Measurements from ENCODE around the gene RAB4A.

RAB4A gene

GRCh38 chr1:229309074-229309473 is 38.2 kb downstream of the RAB4A start:
- peaks cover 9% of the 10 kb centered on the region for H3K36me3 ChIP-seq (replicated peaks; ENCODE audit: low read depth, low read length)
- no peaks in the 10 kb centered on the region for H3K79me2 ChIP-seq (ENCODE audit: low read length)
- H3K4me2 ChIP-seq (ENCODE audit: low read length): no peak overlapping the region
- no peaks in the 10 kb centered on the region; the same call in 1 of the 2 replicates for H4K20me1 ChIP-seq (ENCODE audit: insufficient read depth, low read length)
- H3K4me3 ChIP-seq (ENCODE audit: low read length): no peak overlapping the region
- H3K9me3 ChIP-seq (ENCODE audit: insufficient read depth, low read length): no peaks in the 10 kb centered on the region
- TF ChIP-seq CTCF (IDR thresholded peaks at IDR 0.05; ENCODE audit: low read depth, low read length) (no peak), EZH2phosphoT487 (IDR thresholded peaks at IDR 0.05; ENCODE audit: low read depth) (no peak)
- no peak overlapping the region for H3K9ac ChIP-seq (ENCODE audit: low read length)
- H3K27ac ChIP-seq (ENCODE audit: low read length): no peak overlapping the region
- no peak overlapping the region for H2AFZ ChIP-seq (ENCODE audit: low read depth, low read length)
- no peaks in the 10 kb centered on the region for H3K4me1 ChIP-seq (ENCODE audit: low read length)
- H3K27me3 ChIP-seq (ENCODE audit: low read depth, low read length): no peaks in the 10 kb centered on the region

GRCh38 chr1:229309684-229310083 is 38.8 kb downstream of the RAB4A start:
- Histone ChIP-seq H2AFZ (ENCODE audit: low read depth, low read length) (no peak overlapping the region), H3K9me3 (ENCODE audit: insufficient read depth, low read length) (no peaks in the 10 kb centered on the region), H3K4me1 (ENCODE audit: low read length) (no peaks in the 10 kb centered on the region), H3K9ac (ENCODE audit: low read length) (no peak overlapping the region), H3K36me3 (replicated peaks; ENCODE audit: low read depth, low read length) (peaks cover 7% of the 10 kb centered on the region), H3K4me3 (ENCODE audit: low read length) (no peak overlapping the region), H4K20me1 (ENCODE audit: insufficient read depth, low read length) (no peaks in the 10 kb centered on the region; the same call in 1 of the 2 replicates), H3K4me2 (ENCODE audit: low read length) (no peak overlapping the region), H3K79me2 (ENCODE audit: low read length) (no peaks in the 10 kb centered on the region), H3K27ac (ENCODE audit: low read length) (no peak overlapping the region), H3K27me3 (ENCODE audit: low read depth, low read length) (no peaks in the 10 kb centered on the region)
- no peak for TF ChIP-seq EZH2phosphoT487 (IDR thresholded peaks at IDR 0.05; ENCODE audit: low read depth)
- no peak for TF ChIP-seq CTCF (IDR thresholded peaks at IDR 0.05; ENCODE audit: low read depth, low read length)

- H3K4me1 ChIP-seq (ENCODE audit: low read length): no peaks in the 10 kb centered on the region
- H3K9me3 ChIP-seq (ENCODE audit: insufficient read depth, low read length): no peaks in the 10 kb centered on the region
- H4K20me1 ChIP-seq (ENCODE audit: insufficient read depth, low read length): no peaks in the 10 kb centered on the region; the same call in 1 of the 2 replicates
- no peaks in the 10 kb centered on the region for H3K79me2 ChIP-seq (ENCODE audit: low read length)
- H3K4me2 ChIP-seq (ENCODE audit: low read length): no peak overlapping the region
- H3K36me3 ChIP-seq (replicated peaks; ENCODE audit: low read depth, low read length): peaks cover 7% of the 10 kb centered on the region
- H3K9ac ChIP-seq (ENCODE audit: low read length): no peak overlapping the region
- TF ChIP-seq CTCF (IDR thresholded peaks at IDR 0.05; ENCODE audit: low read depth, low read length) (no peak), EZH2phosphoT487 (IDR thresholded peaks at IDR 0.05; ENCODE audit: low read depth) (no peak)
- H2AFZ ChIP-seq (ENCODE audit: low read depth, low read length): no peak overlapping the region
- no peak overlapping the region for H3K27ac ChIP-seq (ENCODE audit: low read length)
- no peak overlapping the region for H3K4me3 ChIP-seq (ENCODE audit: low read length)
- H3K27me3 ChIP-seq (ENCODE audit: low read depth, low read length): no peaks in the 10 kb centered on the region
Measured at GRCh38 chr1:229310833-229311232, 39.9 kb downstream of the RAB4A start.

GRCh38 chr1:229316166-229316565 is 45.3 kb downstream of the RAB4A start:
- H3K4me1 ChIP-seq (ENCODE audit: low read length): no peaks in the 10 kb centered on the region
- no peaks in the 10 kb centered on the region; the same call in 1 of the 2 replicates for H4K20me1 ChIP-seq (ENCODE audit: insufficient read depth, low read length)
- no peak overlapping the region for H2AFZ ChIP-seq (ENCODE audit: low read depth, low read length)
- H3K27ac ChIP-seq (ENCODE audit: low read length): no peak overlapping the region
- H3K27me3 ChIP-seq (ENCODE audit: low read depth, low read length): no peaks in the 10 kb centered on the region
- TF ChIP-seq CTCF (IDR thresholded peaks at IDR 0.05; ENCODE audit: low read depth, low read length) (no peak), EZH2phosphoT487 (IDR thresholded peaks at IDR 0.05; ENCODE audit: low read depth) (no peak)
- H3K9ac ChIP-seq (ENCODE audit: low read length): no peak overlapping the region
- H3K4me3 ChIP-seq (ENCODE audit: low read length): no peak overlapping the region
- H3K4me2 ChIP-seq (ENCODE audit: low read length): no peak overlapping the region
- peaks cover 19% of the 10 kb centered on the region for H3K36me3 ChIP-seq (replicated peaks; ENCODE audit: low read depth, low read length)
- no peaks in the 10 kb centered on the region for H3K79me2 ChIP-seq (ENCODE audit: low read length)
- no peaks in the 10 kb centered on the region for H3K9me3 ChIP-seq (ENCODE audit: insufficient read depth, low read length)
